IMR-90 (cell line): ENCODE results near the gene KCNMB1. TPM values are rescaled to one million over a fixed set of nuclear protein-coding genes. Genes with fewer than 3 reads are reported as not detected.

Experiments
- ATAC-seq: fragments of 200-7000 bp; cut with Tn5 transposase; 2 replicates; pipeline ENCODE4 v1.9.1; 2020; ENCODE audit warnings: low read depth, mild to moderate bottlenecking, moderate library complexity
- BruUV-seq: library from RNA; stranded (reverse); fragments of 400-500 nt; replicated peaks from 2 replicates; lab custom pipeline; 2021; lab: Mats Ljungman, UMichigan
- CTCF ChIA-PET: fragments of 300-600 bp; formaldehyde crosslinking; extraction: SDS; loops from one replicate; lab custom pipeline; 2021; ENCODE audit warnings: antibody characterized with exemption; lab: Yijun Ruan, JAX
- POLR2A ChIA-PET: fragments of 300-600 bp; sonication (Branson Sonifier 250); formaldehyde crosslinking; loops from one replicate; lab custom pipeline; 2022; ENCODE audit warnings: antibody characterized with exemption; ENCODE audit not compliant: unreplicated experiment; lab: Charles Lee
- DNase-seq: peaks from one replicate; pipeline ENCODE4 v3.0.0; 2013
- H2AFZ ChIP-seq: replicated peaks from 2 replicates; pipeline ENCODE3; 2013; ENCODE audit warnings: low read length, mild to moderate bottlenecking; ENCODE audit not compliant: poor library complexity
- H2AK5ac ChIP-seq: 2 replicates; pipeline ENCODE4 v1.6.1; 2013; ENCODE audit warnings: low read depth, low read length, inconsistent platforms
- H2AK9ac ChIP-seq: replicated peaks from 2 replicates; pipeline ENCODE3; 2013; ENCODE audit warnings: mild to moderate bottlenecking, low read depth, low read length, moderate library complexity; ENCODE audit not compliant: poor library complexity
- H2BK120ac ChIP-seq: 2 replicates; pipeline ENCODE4 v1.6.1; 2013; ENCODE audit warnings: low read depth, low read length, inconsistent platforms
- H2BK15ac ChIP-seq: 3 replicates; pipeline ENCODE4 v1.6.1; 2013; ENCODE audit warnings: low read depth, low read length, inconsistent platforms
- H2BK20ac ChIP-seq: 2 replicates; pipeline ENCODE4 v1.6.1; 2013; ENCODE audit warnings: low read depth, mild to moderate bottlenecking, inconsistent platforms, low read length, moderate library complexity
- H2BK5ac ChIP-seq: 2 replicates; pipeline ENCODE4 v1.6.1; 2013; ENCODE audit warnings: mild to moderate bottlenecking, low read depth, low read length, inconsistent platforms; ENCODE audit not compliant: poor library complexity, severe bottlenecking
- H3K14ac ChIP-seq: replicated peaks from 2 replicates; pipeline ENCODE4 v1.6.1; 2013; ENCODE audit warnings: low read depth, low read length, inconsistent platforms
- H3K18ac ChIP-seq: 2 replicates; pipeline ENCODE4 v1.6.1; 2013; ENCODE audit warnings: low read depth, low read length, control low read depth
- H3K23ac ChIP-seq: 2 replicates; pipeline ENCODE4 v1.6.1; 2013; ENCODE audit warnings: low read depth, low read length, inconsistent platforms
- H3K27ac ChIP-seq: 2 replicates; pipeline ENCODE4 v1.5.1; 2013; ENCODE audit warnings: mild to moderate bottlenecking, control low read depth, low read length; ENCODE audit not compliant: insufficient read depth
- H3K27me3 ChIP-seq: 2 replicates; pipeline ENCODE4 v1.6.1; 2013; ENCODE audit warnings: low read length; ENCODE audit not compliant: control insufficient read depth, insufficient read depth
- H3K36me3 ChIP-seq: 2 replicates; pipeline ENCODE4 v1.6.1; 2013; ENCODE audit warnings: low read length, mixed read lengths; ENCODE audit not compliant: control insufficient read depth, insufficient read depth
- H3K4ac ChIP-seq: 2 replicates; pipeline ENCODE4 v1.6.1; 2013; ENCODE audit warnings: low read depth, low read length, inconsistent platforms
- H3K4me1 ChIP-seq: 2 replicates; pipeline ENCODE4 v1.6.1; 2013; ENCODE audit warnings: low read length, mixed read lengths; ENCODE audit not compliant: control insufficient read depth, insufficient read depth
- H3K4me2 ChIP-seq: 2 replicates; pipeline ENCODE4 v1.6.1; 2013; ENCODE audit warnings: low read depth, mild to moderate bottlenecking, control low read depth, low read length, moderate library complexity
- H3K4me3 ChIP-seq: 2 replicates; pipeline ENCODE4 v1.5.1; 2013; ENCODE audit warnings: low read depth, mild to moderate bottlenecking, control low read depth, low read length, moderate library complexity; ENCODE audit not compliant: insufficient read depth
- H3K56ac ChIP-seq: 2 replicates; pipeline ENCODE4 v1.6.1; 2013; ENCODE audit warnings: low read length, inconsistent platforms; ENCODE audit not compliant: insufficient read depth; ENCODE audit errors: extremely low read depth
- H3K79me1 ChIP-seq, 2 experiments: 2 replicates each; pipeline ENCODE4 v1.6.1; 2013; ENCODE audit warnings: low read length in 2 of 2, inconsistent platforms in 1 of 2, low read depth in 1 of 2
- H3K9ac ChIP-seq: 2 replicates; pipeline ENCODE4 v1.6.1; 2013; ENCODE audit warnings: low read depth, low read length, control low read depth
- H3K9me1 ChIP-seq: 2 replicates; pipeline ENCODE4 v1.6.1; 2013; ENCODE audit warnings: low read length, inconsistent platforms; ENCODE audit not compliant: insufficient read depth
- H3K9me3 ChIP-seq: 2 replicates; pipeline ENCODE4 v1.6.1; 2013; ENCODE audit warnings: low read length; ENCODE audit not compliant: control insufficient read depth, insufficient read depth
- H4K20me1 ChIP-seq: 2 replicates; pipeline ENCODE4 v1.6.1; 2013; ENCODE audit warnings: low read length, inconsistent platforms; ENCODE audit not compliant: insufficient read depth
- H4K5ac ChIP-seq: 2 replicates; pipeline ENCODE4 v1.6.1; 2013; ENCODE audit warnings: mild to moderate bottlenecking, low read depth, low read length, control low read depth
- H4K8ac ChIP-seq, 2 experiments: 2 replicates each; pipeline ENCODE4 v1.6.1; 2013; ENCODE audit warnings: low read depth in 2 of 2, low read length in 2 of 2, control low read depth in 1 of 2, inconsistent platforms in 1 of 2
- H4K91ac ChIP-seq: 2 replicates; pipeline ENCODE4 v1.6.1; 2013; ENCODE audit warnings: low read depth, low read length, inconsistent platforms; ENCODE audit not compliant: insufficient read depth
- BHLHE40 ChIP-seq: fragments of 150-350 bp; IDR thresholded peaks from 2 replicates; pipeline ENCODE4 v1.6.1; 2016; ENCODE audit warnings: mild to moderate bottlenecking, low read depth, low read length
- CEBPB ChIP-seq: IDR thresholded peaks from 2 replicates; pipeline ENCODE4 v1.6.1; 2012; ENCODE audit warnings: low read depth, low read length, improper control_type of control experiment
- CHD1 ChIP-seq: IDR thresholded peaks from 2 replicates; pipeline ENCODE4 v1.6.1; 2012; ENCODE audit warnings: low read depth, low read length, improper control_type of control experiment
- CTCF ChIP-seq: conservative IDR thresholded peaks from 2 replicates; pipeline ENCODE4 v1.5.1; 2012; ENCODE audit warnings: mild to moderate bottlenecking, low read depth, low read length, improper control_type of control experiment
- FOS ChIP-seq: fragments of 150-350 bp; IDR thresholded peaks from 2 replicates; pipeline ENCODE4 v1.6.1; 2016; ENCODE audit warnings: low read depth, low read length
- MAFK ChIP-seq: IDR thresholded peaks from 2 replicates; pipeline ENCODE4 v1.6.1; 2012; ENCODE audit warnings: low read depth, low read length, improper control_type of control experiment
- MAZ ChIP-seq: IDR thresholded peaks from 2 replicates; pipeline ENCODE4 v1.6.1; 2012; ENCODE audit warnings: low read depth, mild to moderate bottlenecking, low read length, improper control_type of control experiment, moderate library complexity, borderline replicate concordance
- MXI1 ChIP-seq: IDR thresholded peaks from 2 replicates; pipeline ENCODE4 v1.6.1; 2012; ENCODE audit warnings: low read depth, mild to moderate bottlenecking, low read length, moderate library complexity, borderline replicate concordance
- NFE2L2 ChIP-seq: fragments of 150-350 bp; IDR thresholded peaks from 2 replicates; pipeline ENCODE4 v1.6.1; 2016; ENCODE audit warnings: low read depth, mild to moderate bottlenecking, low read length
- POLR2A ChIP-seq: IDR thresholded peaks from 2 replicates; pipeline ENCODE4 v1.6.1; 2012; ENCODE audit warnings: mild to moderate bottlenecking, low read depth, low read length
- RAD21 ChIP-seq: IDR thresholded peaks from 2 replicates; pipeline ENCODE4 v1.6.1; 2012; ENCODE audit warnings: low read length, improper control_type of control experiment
- RCOR1 ChIP-seq: IDR thresholded peaks from 2 replicates; pipeline ENCODE4 v1.6.1; 2012; ENCODE audit warnings: mild to moderate bottlenecking, low read length, improper control_type of control experiment; ENCODE audit not compliant: insufficient replicate concordance
- RFX5 ChIP-seq: IDR thresholded peaks from 2 replicates; pipeline ENCODE4 v1.8.0; 2012; ENCODE audit warnings: low read depth, mild to moderate bottlenecking, low read length, moderate library complexity
- SMC3 ChIP-seq: fragments of 150-350 bp; IDR thresholded peaks from 2 replicates; pipeline ENCODE4 v1.6.1; 2016; ENCODE audit warnings: low read depth, mild to moderate bottlenecking, antibody characterized with exemption, low read length, moderate library complexity
- WGBS, 2 experiments: methylation state at CpG; one replicate each; pipeline versions ENCODE4 v1.1.5 to v1.1.7; 2013; ENCODE audit warnings: missing lambda C conversion rate in 2 of 2; ENCODE audit not compliant: insufficient read length in 1 of 2; ENCODE audit errors: extremely low coverage in 2 of 2; 5-methylcytosine and 5-hydroxymethylcytosine counted together
- dilution Hi-C: fragments of 300-500 bp; cut with HindIII; formaldehyde crosslinking; loops from one replicate; pipeline ENCODE4 v1.14.3; 2018; ENCODE audit warnings: low sequenced_read_pairs; ENCODE audit not compliant: unreplicated experiment
- in situ Hi-C: fragments of 300-500 bp; cut with MboI; formaldehyde crosslinking; loops from 3 replicates; pipeline ENCODE4 v1.14.3; 2019; ENCODE audit warnings: low sequenced_read_pairs, inconsistent platforms, mixed read lengths
- intact Hi-C: fragments of 100-400 bp; cut with micrococcal nuclease; formaldehyde crosslinking; loops from 2 replicates; pipeline ENCODE4 v1.10.0; 2022
- polyA plus RNA-seq, 3 experiments: library from polyadenylated mRNA; depleted of rRNA; stranded (reverse); fragments of >200 nt; gene quantifications; 2 replicates each; pipeline ENCODE4 v1.2.3, GENCODE V29; 2012; ENCODE audit warnings: low replicate concordance in 1 of 3
- total RNA-seq: library from RNA; depleted of rRNA; stranded (reverse); fragments of >200 nt; gene quantifications from 2 replicates; pipeline ENCODE4 v1.2.3, GENCODE V29; 2012
- TF ChIP-seq, protein P1 (sequence below): fragments of 150-350 bp; IDR thresholded peaks from 2 replicates; pipeline ENCODE4 v1.6.1; 2017; ENCODE audit warnings: mild to moderate bottlenecking, antibody characterized with exemption, low read length, low read depth
- TF ChIP-seq, protein P2 (sequence below): fragments of 150-350 bp; IDR thresholded peaks from 2 replicates; pipeline ENCODE4 v1.6.1; 2016; ENCODE audit warnings: low read depth, mild to moderate bottlenecking, low read length, moderate library complexity, borderline replicate concordance

KCNMB1 gene
- total and polyA plus RNA-seq, 2 of the 4 experiments (the other 2 are of a cell fraction) = not detected

DNA sequence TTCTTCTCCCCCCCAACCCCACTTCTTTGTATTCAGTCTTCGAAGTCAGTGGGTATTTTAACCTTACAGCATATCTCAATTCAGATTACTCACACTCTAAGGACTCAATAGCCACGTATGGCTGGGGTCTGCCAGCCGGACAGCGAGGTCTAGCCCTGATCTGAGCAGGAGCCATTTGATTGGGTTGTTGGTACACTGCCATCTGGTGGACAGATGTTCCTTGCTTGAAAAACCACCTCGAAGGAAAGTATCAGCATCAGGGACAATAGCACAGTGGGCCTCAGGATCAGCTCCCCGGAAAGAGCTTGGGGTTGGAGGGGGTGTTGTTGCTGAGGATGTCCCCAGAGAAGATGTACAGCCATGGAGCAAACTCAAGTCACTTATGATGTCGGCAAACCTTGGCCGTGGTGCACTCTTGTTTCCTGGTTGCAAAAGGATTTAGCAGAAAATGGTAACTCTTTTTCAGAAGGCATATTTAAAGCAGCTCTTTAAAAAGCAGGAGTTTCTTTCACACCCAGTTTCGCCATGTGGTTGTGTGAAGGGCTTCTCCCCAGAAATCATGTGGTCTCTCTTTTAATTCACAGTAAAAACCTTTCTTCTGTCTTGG is 31.7 kb upstream of the KCNMB1 start:
- Histone ChIP-seq H4K91ac (no peak overlapping the region), H3K9ac (no peak overlapping the region), H3K4ac (no peak overlapping the region), H3K23ac (no peak overlapping the region), H2AK5ac (no peak overlapping the region), H2AFZ (peak overlapping the region; percentile 28), H3K18ac (no peak overlapping the region), H2BK20ac (no peak overlapping the region), H2BK5ac (no peak overlapping the region), H3K27me3 (peaks cover 7% of the 10 kb centered on the region), H3K4me3 (no peak overlapping the region), H3K36me3 (no peaks in the 10 kb centered on the region), H3K4me1 (no peaks in the 10 kb centered on the region), H3K27ac (no peak overlapping the region), H2BK15ac (no peak overlapping the region), H3K79me1 (no peaks in the 10 kb centered on the region), H2AK9ac (peak overlapping the region; percentile 29), H4K8ac (no peak overlapping the region), H3K9me3 (no peaks in the 10 kb centered on the region), H2BK120ac (no peak overlapping the region), H3K9me1 (no peaks in the 10 kb centered on the region), H4K5ac (no peak overlapping the region), H3K56ac (no peak overlapping the region), H3K4me2 (no peak overlapping the region), H3K14ac (no peak overlapping the region), H4K20me1 (no peaks in the 10 kb centered on the region)
- dilution Hi-C loops = no loop called here
- ATAC-seq = peak; percentile 90
- WGBS, 2 experiments = no CpG with 5 or more reads among the region's 9 CpGs
- ChIA-PET CTCF (interaction anchor here (0.5 to 1.8 kb wide), 3 partner anchors 10 to 195 kb away, joined by 3 to 10 read pairs (median 4); no protein-coding TSS in a partner anchor), POLR2A (no interaction called here)
- in situ Hi-C loops = loop anchor here (5.0 to 10.0 kb wide), 2 partner anchors 196 to 319 kb away; no protein-coding TSS in a partner anchor
- no TSS peak for BruUV-seq
- intact Hi-C loops = loop anchor here (1.0 kb wide), 2 partner anchors 195 to 321 kb away; no protein-coding TSS in a partner anchor
- peak; percentile 67 for DNase-seq
- TF ChIP-seq, protein P1, sequence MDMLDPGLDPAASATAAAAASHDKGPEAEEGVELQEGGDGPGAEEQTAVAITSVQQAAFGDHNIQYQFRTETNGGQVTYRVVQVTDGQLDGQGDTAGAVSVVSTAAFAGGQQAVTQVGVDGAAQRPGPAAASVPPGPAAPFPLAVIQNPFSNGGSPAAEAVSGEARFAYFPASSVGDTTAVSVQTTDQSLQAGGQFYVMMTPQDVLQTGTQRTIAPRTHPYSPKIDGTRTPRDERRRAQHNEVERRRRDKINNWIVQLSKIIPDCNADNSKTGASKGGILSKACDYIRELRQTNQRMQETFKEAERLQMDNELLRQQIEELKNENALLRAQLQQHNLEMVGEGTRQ = no peak
- TF ChIP-seq MAZ = no peak
- no peak for TF ChIP-seq MAFK
- TF ChIP-seq CEBPB = no peak
- TF ChIP-seq, protein P2, sequence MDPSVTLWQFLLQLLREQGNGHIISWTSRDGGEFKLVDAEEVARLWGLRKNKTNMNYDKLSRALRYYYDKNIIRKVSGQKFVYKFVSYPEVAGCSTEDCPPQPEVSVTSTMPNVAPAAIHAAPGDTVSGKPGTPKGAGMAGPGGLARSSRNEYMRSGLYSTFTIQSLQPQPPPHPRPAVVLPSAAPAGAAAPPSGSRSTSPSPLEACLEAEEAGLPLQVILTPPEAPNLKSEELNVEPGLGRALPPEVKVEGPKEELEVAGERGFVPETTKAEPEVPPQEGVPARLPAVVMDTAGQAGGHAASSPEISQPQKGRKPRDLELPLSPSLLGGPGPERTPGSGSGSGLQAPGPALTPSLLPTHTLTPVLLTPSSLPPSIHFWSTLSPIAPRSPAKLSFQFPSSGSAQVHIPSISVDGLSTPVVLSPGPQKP = no peak
- TF ChIP-seq RCOR1 = no peak
- no peak for TF ChIP-seq NFE2L2
- peak; percentile 56 for TF ChIP-seq SMC3
- peak; percentile 48 for TF ChIP-seq RAD21
- no peak for TF ChIP-seq BHLHE40
- TF ChIP-seq FOS = no peak
- TF ChIP-seq CTCF = peak; percentile 62
- TF ChIP-seq CHD1 = no peak
- TF ChIP-seq MXI1 = no peak
- TF ChIP-seq POLR2A = no peak
- TF ChIP-seq RFX5 = no peak
